Measurements from ENCODE around the gene NR6A1. TPM values are rescaled to one million over a fixed set of nuclear protein-coding genes. Genes with fewer than 3 reads are reported as not detected.
A peak's percentile ranks its signal among the peaks of the same experiment; 100 is the strongest.

Gene NR6A1
- total RNA-seq, 1 experiment from 2014 or later = 99.3 TPM

DNA sequence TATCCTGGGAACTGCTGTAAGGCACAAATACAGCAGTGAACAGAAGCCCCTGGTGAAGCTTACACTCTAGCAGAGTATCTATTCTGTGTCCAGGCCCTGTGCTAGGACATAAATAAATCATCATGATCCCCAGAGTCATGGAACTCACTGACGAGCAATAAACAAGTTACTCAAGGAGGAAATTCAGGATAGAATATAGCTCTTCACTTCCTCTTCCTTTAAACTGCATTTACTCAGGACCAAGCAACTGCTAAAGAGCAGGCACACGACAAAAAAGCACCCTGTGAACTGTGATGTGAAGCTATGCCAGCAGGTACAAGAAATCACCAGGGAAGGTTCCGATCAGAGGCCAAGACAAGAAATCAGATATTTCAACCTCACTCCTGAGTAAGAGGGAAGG, 216.1 kb downstream of the NR6A1 start:
- no peak overlapping the region for H3K9ac ChIP-seq (ENCODE audit: extremely low read depth, insufficient read length, low read length)
- H3K79me2 ChIP-seq (ENCODE audit: insufficient read depth, low read length) = no peaks in the 10 kb centered on the region
- WGBS (ENCODE audit: extremely low coverage, insufficient read length, low lambda C conversion rate) = no CpG with 5 or more reads among the region's 3 CpGs
- H3K27ac ChIP-seq (ENCODE audit: insufficient read length, low read depth, low read length) = no peak overlapping the region
- H3K4me2 ChIP-seq (ENCODE audit: insufficient read depth, insufficient read length, low read length) = no peak overlapping the region
- no peak overlapping the region for H3K56ac ChIP-seq (ENCODE audit: insufficient read length, low read depth, low read length)
- no peak for DNase-seq
- H3K4ac ChIP-seq (ENCODE audit: low read depth, low read length) = no peak overlapping the region
- H2BK5ac ChIP-seq (ENCODE audit: insufficient read length, low read length) = no peak overlapping the region
- H3K9me3 Mint-ChIP-seq = no peaks in the 10 kb centered on the region
- no peak overlapping the region for H2AFZ ChIP-seq (ENCODE audit: low read length)
- no peak overlapping the region for H4K5ac ChIP-seq (ENCODE audit: insufficient read length, low read depth, low read length)
- H4K20me1 ChIP-seq (ENCODE audit: control insufficient read depth, insufficient read depth, insufficient read length) = no peaks in the 10 kb centered on the region
- H3K4me1 Mint-ChIP-seq = peaks cover 8 to 10% of the 10 kb centered on the region in 2 experiments; a peak in 3 of 4 replicates
- H2AK5ac ChIP-seq (ENCODE audit: insufficient read length, low read length) = no peak overlapping the region
- no peak overlapping the region for H3T11ph ChIP-seq (ENCODE audit: low read length)
- H3K27me3 Mint-ChIP-seq (ENCODE audit: low read depth) = no peaks in the 10 kb centered on the region
- H3K9me3 ChIP-seq (ENCODE audit: control insufficient read depth, low read depth, low read length) = no peaks in the 10 kb centered on the region
- H4K8ac ChIP-seq (replicated peaks; ENCODE audit: insufficient read length, low read depth, low read length) = no peak overlapping the region
- H2BK12ac ChIP-seq (ENCODE audit: insufficient read length, low read depth, low read length) = no peak overlapping the region
- no peak overlapping the region for H4K91ac ChIP-seq (ENCODE audit: insufficient read length, low read depth, low read length)
- H3K4me3 Mint-ChIP-seq = no peak overlapping the region
- H2BK120ac ChIP-seq (ENCODE audit: low read depth, low read length, poor library complexity, severe bottlenecking) = no peak overlapping the region
- H3K14ac ChIP-seq (ENCODE audit: insufficient read depth, low read length) = no peak overlapping the region
- H3K79me1 ChIP-seq (ENCODE audit: insufficient read depth, low read depth, low read length, poor library complexity, severe bottlenecking) = no peaks in the 10 kb centered on the region
- H3K27me3 ChIP-seq (ENCODE audit: insufficient read depth, low read length) = no peaks in the 10 kb centered on the region
- no peak for TF ChIP-seq CTCF (conservative IDR thresholded peaks at IDR 0.05)
- H3K18ac ChIP-seq (ENCODE audit: insufficient read length, low read depth, low read length) = no peak overlapping the region
- H3K23ac ChIP-seq (ENCODE audit: insufficient read length, low read depth, low read length) = no peak overlapping the region
- peak overlapping the region in 1 of 3 experiments; percentile 3; a peak in 2 of 7 replicates for H3K27ac Mint-ChIP-seq
- peaks cover 7% of the 10 kb centered on the region; the same call in 1 of the 2 replicates for H3K4me1 ChIP-seq (ENCODE audit: insufficient read depth, low read length)
- no peaks in the 10 kb centered on the region for H3K23me2 ChIP-seq (ENCODE audit: insufficient read length, low read depth, low read length, poor library complexity, severe bottlenecking)
- peaks cover 0 to 2% (median 0%) of the 10 kb centered on the region in 3 experiments; a peak in 2 of 7 replicates for H3K36me3 Mint-ChIP-seq (ENCODE audit: insufficient read depth in 1 of 3, low read depth in 3 of 3)
- no peak overlapping the region for H2BK15ac ChIP-seq (ENCODE audit: low read depth, low read length)
- no peak overlapping the region for H2BK20ac ChIP-seq (ENCODE audit: low read depth, low read length, poor library complexity, severe bottlenecking)

Data from H9 (cell line).